Stimulated activated CD4-positive, alpha-beta T cell treated with anti-CD3 and anti-CD28 coated beads, TNF-alpha, amount 100 ng/mL, for 24 hours (primary cell): Measurements from ENCODE around the gene SLC35G3.
"Not testable (repeated sequence)": the region's sequence is repeated elsewhere in the genome, so short reads cannot be mapped to it uniquely, and the experiment has no call there.

Source experiments
- DNase-seq, 3 experiments: peaks; one replicate each; pipeline ENCODE4 v3.0.0-alpha.2; 2020; ENCODE audit warnings: low read depth in 3 of 3

Gene SLC35G3

DNA sequence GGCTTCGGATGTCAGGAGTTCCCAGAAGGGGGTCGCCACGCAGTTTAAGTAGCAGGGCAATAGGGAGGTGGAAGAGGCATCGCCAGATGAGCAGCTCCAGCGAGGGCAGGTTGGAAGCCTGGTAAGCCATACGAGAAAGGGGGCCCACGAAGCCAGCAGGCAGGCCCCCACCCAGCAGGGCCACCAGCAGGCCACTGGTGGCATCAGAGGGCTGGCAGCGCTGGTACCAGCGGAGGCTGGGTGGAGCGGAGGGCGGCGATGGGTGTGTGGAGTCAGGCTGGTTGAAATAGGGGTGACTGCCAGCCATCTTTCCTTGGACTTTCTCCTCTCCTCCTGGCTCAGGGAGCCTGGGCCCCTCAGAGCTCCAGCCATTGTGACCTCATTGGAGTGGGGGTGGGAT is at the start of gene SLC35G3:
Gene SLC35G3, minus strand, starts transcription at position 393 of the 400 bp plus-strand sequence. Its CDS starts 86 bp downstream, at position 307.
- not testable (repeated sequence) for DNase-seq

DNA sequence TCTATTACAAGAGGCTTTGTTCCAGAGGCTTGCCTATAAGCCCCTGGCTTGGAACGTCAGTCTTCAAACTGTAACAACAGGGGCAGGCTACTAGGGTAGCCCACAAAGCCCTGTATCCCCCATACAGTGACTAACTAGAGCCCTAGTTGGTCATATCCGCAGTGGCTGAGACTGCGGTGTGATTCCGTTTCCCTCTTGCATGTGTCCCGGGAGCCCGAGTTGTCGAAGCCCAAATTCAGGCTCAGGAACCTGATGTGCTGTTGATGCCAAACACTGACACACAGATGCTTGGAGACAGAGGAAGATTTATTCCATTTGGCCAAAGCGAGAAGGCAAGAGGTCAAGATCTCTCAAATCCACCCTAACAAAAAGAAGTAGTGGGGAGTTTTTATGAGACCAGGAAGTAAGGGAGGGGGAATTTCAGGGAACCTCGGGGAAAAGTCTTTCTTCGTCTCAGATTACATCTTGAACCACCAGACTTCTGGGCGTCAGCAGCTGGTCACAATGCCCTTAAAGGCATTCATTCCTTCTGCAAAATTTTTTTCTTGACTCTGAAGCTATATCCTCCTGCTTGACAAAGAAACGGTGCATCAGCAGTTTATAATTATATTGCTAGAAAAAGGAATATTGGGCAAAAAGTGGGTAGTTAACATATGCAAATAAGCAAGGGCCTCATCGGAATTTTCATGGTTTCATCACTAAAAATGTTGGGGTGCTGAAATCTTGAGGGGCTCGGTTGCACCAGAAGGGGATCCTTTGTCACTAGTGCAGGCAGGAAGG is 49.6 kb upstream of the SLC35G3 start:
- peak in 2 of 3 experiments; percentile 15 to 49 for DNase-seq

DNA sequence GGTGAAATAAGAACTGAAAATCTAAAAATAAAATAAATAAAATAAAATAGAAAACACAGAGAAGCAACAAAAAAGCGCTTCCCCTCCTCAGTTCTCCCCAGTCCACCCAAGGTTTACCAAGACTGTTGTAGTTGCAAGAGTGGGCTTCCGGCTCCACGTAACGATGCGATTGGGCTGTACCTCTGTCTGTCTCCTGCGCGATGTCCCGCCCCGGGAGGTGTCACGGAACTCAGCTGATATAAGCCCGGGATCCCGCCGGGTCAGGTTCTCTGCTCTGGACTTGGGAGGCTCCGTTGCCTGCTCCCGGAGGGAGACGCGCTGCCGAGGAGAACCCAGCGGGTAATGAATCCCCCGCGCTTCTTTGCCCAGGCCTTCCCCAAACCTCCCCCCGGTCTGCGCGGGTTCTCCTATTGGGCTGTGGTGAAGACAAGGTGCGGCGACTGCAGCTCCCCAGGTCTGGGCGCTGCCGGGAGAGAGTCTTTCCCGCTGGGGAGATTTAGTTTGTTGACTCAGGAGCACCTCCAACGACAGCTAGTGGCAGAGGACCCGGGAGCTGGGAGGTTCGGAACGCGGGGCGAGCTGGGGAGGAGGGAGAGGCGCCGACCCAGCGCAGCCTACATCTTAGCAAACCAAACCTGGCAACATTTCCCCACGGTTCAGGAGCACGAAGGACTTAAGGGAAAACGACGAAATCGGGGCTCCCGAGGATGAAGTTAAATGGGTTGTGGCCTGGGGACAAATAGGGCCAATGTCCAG is 48.8 kb upstream of the SLC35G3 start, which contains the start of gene SLFN5:
Gene SLFN5, plus strand, starts transcription at position 268 of the 756 bp plus-strand sequence. CDS start 15,619 bp downstream, outside the sequence.
- peak; percentile 77 to 92 (median 86) for DNase-seq

DNA sequence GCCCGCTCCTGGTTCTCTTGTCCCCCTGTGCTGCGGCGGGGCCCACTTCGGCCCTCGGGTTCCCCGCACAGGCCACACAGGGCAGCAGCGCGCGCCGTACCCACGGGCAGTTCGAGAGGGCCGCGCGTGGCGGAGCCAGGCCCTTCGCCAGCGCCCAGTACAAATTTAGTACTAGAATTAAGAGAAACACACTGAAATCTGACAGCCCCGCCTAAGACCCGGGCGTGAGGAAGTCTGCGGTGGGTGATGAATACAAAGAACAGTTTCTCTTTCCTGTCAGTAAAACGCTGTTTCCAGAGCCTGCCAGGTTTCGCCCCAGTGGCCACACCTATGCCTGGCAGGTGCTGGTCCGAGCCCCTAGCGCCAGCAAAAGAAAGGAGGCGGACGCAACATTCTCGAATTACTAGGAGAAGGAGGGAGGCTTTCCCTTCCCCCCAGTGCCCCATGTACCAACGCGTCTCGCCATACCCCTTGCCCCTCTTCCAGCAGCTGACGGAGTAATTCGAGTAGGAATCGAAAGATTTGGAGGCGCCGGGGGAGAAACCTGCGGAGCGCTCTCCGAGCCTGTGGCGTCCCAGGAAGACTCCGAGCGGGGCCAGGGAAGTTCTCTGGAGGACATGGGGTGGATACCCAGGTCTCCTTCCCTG is 48.1 kb upstream of the SLC35G3 start:
- peak; percentile 70 to 83 (median 76) for DNase-seq

DNA sequence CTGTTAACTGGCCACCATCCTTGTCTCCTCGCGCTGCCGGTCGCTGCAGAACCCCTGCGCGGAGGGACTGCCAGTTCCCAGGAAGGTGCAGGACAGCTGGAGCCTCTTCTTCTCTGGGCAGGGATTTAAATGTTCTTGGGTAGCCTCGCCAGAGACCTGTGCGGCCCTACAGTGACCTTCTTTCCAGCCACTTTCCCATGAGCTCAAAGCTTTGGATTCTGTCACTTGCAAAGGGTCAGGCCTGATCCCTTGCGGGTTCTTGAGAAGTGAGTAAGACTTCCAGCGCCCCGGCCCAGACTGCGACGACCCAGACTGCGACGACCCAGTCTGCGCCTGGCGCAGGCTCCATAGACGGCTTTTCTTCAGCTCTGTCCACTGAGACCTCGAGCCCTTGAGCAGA is 47.3 kb upstream of the SLC35G3 start:
- DNase-seq: peak in 1 of 3 experiments; percentile 23

DNA sequence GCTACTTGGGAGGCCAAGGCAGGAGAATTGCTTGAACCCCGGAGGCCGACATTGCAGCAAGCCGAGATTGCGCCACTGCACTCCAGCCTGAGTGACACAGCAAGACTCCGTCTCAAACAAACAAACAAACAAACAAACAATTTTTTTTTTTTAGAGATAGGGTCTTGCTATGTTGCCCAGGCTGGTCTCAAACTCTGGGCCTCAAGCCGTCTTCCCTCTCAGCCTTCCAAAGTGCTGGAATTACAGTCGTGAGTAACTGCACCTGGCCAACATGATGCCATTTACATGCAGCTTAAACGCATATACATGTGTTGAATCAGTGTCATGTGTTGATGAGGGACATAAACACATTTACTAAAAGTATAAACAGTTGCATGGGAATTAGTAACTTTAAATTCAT is 46.7 kb upstream of the SLC35G3 start:
- DNase-seq: no peak

DNA sequence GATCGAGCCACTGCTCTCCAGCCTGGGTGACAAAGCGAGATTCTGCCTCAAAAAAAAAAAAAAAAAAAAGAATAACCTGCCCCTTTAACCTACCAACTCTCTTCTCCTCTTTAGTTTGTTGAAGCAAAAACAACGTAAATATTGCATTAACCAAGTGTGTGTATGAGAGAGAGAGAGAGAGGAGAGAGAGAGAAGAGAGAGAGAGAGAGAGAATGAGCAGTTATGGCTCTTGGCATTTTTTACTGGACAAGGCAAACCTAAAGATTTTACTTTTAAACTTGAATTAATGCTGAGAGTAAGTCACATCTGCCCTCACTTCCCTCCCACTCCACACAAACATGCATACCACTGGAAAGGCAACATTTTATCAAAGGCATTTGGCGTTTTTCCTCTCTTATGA is 45.6 kb upstream of the SLC35G3 start:
- DNase-seq: no peak

DNA sequence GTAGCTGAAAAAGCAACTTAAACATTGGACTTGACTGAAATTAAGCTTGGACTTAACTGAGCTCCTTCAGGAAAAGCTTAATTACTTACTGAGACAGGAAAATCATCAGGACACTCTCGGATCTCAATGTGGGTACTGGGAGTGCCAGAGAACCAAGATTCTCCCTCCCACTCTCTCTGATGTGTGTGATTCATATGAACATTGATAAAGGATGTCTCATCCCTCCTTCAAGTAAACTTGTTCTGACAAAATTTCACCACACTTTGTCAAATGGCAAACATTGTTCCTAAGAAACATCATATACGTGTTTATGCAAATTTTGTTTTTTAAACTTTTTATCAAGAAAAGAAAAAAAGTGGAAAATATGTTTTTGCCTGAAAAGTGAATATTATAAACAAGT is 44.6 kb upstream of the SLC35G3 start:
- no peak for DNase-seq

DNA sequence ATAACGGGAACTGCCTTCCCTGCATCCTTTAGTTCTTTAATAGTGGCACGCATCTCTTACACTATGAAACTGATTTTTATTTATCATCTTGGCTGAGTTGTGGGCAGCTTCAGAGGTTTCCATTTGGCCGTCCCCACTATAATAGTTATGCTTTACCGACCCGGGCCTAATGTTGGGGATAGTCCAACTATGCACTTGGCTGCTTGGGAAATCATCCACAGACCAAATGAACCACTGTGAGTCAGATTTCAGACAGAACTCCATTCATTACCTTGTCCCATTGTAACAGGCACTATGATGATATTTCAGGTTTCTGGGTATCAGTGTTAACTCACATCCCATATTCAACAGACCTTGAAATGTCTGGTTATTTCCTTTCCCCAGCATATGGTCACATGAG is 42.6 kb upstream of the SLC35G3 start:
- DNase-seq: no peak

DNA sequence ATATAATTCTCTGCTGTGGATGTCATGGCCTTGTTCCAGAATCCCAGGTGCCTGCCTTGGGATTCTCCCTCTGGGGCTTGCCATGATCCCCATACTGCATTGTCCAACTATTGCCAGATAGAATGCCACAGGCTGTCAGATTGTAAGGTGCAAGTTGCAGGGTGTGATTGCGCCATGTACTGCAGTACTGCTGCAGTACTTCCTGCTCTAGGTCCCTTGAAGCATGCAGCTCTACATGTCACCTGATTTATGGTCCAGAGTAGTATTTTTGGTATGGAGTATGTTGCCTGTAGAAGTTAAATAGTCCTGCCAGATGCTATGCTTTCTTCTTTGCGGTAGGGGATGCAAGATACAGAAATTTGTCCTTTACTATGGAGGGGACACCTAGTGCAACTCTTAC is 41.7 kb upstream of the SLC35G3 start:
- DNase-seq: no peak

DNA sequence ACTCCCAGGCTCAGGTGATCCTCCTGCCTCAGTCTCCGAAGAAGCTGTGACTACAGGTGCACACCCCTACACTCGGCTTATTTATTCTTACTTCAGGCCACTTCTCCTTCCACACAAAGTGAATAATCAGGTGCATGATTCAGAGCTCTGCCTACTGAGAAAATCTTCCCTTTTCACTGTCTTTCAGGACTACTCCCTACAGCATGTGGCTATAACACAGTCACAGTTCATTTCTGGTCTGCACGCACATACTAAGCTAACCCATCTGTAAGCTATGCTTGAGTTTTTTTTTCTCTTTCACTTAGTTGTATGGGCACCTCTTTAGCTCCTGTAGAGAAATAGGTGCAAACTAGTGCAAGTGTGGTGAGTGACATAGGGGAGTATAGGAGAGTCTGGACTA is 41.1 kb upstream of the SLC35G3 start:
- no peak for DNase-seq

DNA sequence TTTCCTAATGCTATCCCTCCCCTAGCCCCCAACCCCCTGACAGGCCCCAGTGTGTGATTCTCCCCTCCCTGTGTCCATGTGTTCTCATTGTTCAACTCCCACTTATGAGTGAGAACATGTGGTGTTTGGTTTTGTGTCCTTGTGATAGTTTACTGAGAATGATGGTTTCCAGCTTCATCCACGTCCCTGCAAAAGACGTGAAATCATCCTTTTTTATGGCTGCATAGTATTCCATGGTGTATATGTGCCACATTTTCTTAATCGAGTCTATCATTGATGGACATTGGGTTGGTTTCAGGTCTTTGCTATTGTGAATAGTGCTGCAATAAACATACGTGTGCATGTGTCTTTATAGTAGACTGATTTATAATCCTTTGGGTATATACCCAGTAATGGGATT is 40.1 kb upstream of the SLC35G3 start:
- not testable (repeated sequence) for DNase-seq

DNA sequence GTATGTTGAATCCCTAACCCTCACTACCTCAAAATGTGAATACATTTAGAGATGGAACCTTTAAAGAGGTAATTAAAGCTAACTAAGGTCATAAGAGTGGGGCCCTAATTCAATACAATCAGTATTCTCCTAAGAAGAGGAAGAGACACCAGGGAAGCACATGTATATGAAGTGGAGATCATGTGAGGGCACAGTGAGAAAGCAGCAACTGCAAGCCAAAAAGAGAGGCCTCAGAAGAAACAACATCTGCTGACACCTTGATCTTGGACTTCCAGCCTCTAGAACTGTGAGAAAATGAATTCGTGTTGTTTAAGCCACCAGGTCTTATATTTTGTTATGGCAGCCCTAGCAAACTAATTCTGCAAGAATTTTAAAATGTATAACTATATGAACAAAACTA is 35.4 kb upstream of the SLC35G3 start:
- no peak for DNase-seq

DNA sequence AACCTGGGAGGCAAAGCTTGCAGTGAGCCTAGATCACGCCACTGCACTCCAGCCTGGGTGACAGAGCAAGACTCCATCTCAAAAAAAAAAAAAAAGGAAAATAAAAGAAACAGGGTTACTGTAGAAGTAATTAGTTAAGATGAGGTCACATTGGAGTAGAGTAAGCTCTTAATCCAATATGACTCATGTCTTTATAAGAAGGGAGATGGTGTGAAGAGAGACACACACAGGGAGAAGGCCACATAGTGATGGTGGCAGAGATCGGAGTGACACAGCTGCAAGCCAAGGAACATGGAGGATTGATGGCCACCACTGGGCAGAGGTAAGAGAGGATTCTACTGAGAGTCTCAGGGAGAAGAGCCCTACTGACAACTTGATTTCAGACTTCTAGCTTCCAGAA is 33.4 kb upstream of the SLC35G3 start:
- DNase-seq: no peak

DNA sequence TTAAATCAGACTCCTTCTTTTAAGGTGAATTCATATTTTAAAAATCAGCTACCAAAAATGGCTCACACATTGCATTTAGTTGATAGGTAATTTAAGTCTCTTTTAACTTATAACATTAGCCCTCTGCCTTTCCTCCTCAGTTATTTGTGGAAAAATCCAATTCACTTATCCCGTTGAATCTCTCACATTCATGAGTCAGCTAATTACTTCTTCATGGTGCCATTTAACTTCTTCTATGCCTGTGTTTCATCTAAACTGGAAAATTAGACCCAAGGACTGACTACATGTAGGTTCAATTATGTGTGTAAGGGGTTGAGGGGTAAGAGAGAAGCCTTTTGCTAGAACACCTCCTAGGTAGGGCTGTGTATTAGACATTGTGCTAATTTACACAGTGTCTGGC is 30.2 kb upstream of the SLC35G3 start:
- no peak for DNase-seq

DNA sequence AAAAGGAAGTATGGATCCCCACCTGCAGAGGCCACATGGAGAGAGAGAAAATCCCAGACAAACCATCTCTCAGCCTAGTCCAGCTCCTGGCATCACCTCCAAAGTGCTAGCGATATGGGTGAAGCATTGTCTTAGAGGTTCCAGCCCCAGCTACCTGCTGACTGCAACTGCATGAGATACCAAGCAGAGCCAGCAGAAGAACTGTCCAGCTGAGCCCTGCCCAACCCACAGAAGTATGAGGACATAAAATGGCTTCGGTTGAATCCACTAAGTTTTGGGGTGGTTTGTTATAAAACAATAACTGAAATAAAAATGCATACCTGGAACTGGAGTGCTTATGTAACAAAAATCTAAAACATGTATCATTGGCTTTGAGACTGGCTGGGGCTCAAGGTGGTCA is 28.3 kb upstream of the SLC35G3 start:
- no peak for DNase-seq

DNA sequence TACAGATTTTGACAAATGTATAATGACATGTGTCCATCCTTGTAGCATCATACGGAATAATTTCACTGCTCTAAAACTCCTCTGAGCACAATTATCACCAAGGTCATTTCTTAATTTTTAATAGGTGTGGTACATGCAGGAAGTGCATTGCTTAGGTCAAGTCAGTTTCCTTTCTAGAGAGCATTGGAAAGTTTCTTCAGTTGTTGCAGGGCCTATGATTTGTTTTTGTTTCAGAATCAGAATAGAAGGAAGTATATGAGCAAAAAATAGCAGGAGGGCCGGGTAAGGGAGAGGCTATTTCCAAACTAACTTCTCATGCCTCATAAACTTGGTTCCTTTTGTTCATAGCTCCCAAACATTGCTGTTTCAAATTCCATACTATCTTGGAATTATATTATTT is 24.7 kb upstream of the SLC35G3 start:
- DNase-seq: no peak

DNA sequence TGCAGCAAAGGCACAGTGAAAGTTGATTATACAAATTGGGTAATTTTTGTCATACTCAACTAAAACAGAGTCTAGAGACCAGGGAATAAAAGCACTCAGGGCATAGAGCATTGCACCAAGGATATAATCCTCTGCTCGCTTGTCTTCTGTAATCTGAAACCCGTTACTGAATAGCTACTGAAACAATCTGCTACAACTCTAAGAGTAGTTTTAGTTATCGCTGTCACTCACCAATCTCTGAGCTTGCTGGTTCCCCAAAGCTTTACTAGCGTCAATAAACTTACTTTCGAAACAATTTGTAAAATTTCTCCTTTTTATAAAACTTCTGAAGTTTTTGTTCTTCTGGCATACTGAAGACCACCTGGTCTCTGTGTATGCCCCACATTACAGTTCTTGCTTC is 22.9 kb upstream of the SLC35G3 start:
- DNase-seq: no peak

DNA sequence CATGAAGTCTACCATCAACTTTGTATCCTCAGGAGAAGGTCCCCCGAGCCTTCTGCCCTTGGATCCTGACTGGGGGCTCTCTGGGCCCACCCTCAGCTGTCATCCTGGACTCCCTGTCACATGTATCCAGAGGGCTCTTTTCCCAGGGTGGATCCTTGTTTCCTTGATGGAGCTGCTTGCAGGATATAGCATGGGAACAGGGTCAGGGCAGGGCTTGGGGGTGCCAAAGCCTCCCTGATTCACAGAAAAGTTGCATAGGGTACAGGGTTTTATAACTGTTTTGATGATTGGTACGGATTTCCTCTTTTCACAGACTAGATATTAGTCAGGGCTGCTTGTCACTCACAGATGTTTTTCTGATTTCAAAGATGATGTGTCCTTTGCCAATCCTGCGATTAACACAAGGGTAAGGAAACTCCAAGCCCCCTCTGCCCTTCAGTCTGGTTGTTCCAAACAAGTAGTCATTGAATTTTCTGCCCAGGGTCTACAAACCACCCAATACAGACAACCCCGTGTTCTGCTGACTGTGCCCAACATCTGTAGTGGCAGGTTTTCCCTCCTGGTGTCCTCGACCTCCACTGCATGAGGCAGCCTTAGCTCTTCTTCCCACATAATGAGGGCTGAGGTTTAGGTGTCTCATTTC is 20.6 kb upstream of the SLC35G3 start:
- DNase-seq: no peak

DNA sequence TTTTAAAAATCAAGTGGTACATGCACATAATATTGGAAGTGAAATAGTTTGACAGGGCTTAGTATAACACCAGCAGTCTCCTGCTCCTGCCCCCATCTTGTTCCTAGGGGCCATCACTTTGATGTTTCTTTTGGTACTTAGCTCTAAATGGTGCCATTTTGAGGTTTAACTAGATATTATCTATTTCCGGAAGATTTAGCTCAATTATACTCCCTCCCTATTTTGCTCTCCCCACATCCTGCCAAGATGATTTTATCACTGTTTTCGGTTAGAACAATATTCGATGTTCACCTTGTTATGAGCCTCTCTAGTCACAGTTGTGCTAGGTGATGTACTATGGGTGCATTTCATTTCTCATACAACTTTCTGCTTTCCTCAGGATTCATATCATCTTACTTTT is 20.0 kb upstream of the SLC35G3 start:
- DNase-seq: no peak

DNA sequence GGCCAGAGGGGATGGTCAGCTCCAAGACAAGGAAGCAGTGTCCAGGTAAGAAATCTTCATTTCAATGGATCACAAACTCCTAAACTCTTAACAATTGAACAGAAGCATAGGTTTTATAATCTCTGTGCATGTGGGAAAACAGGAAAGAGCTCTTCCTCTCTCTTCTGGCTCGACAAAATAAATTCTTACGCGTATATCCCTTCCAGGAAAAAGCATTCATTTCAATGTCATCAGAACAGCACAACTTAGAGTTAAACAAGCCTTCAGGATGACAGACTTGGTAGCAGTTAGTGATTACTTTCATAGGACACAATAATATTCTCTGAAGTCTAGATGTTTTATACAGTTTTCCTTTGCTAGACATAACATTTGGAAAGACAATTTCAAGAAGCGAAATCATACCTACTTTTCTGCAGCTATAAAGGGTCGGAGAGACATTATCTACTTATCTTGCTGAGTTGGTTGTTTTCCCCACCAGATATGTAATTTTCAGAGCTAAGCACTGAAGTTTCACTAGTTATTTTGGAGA is 19.3 kb upstream of the SLC35G3 start:
- no peak for DNase-seq

DNA sequence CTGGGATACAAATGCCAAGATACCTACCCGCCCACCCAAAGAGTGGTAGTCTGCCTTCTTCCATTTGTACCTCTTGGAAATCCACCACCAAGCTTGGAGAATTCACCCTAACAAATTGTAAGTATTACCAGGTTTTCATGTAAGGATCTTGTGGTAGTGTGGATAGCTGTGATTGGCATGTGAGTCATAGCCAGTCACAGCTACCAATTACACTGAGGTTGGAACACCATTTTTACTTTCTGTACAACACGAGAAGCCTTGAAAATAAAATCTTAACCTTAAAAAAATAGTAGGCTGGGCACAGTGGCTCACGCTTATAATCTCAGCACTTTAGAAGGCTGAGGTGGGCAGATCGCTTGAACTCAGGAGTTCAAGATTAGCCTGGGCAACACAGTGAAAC is 18.5 kb upstream of the SLC35G3 start:
- DNase-seq: no peak
